Neural cell (in vitro differentiated cells): ENCODE measurements around the gene FXR1. TPM values are rescaled to one million over a fixed set of nuclear protein-coding genes. Genes with fewer than 3 reads are reported as not detected.

ENCODE experiments used
- H2AFZ ChIP-seq: fragments of 200-600, 300-800 bp; sonication (generic), shearing (Covaris generic); 2 replicates; pipeline ENCODE4 v1.6.0; 2014; ENCODE audit warnings: low read depth, mild to moderate bottlenecking, antibody characterized with exemption, low read length, moderate library complexity
- H3F3A ChIP-seq: fragments of 200-600 bp; shearing (Covaris generic); 2 replicates; pipeline ENCODE4 v1.6.1; 2016; ENCODE audit warnings: mild to moderate bottlenecking, moderate library complexity, mixed read lengths, antibody characterized with exemption, low read length; ENCODE audit not compliant: insufficient read depth, poor library complexity, severe bottlenecking
- H3K27ac ChIP-seq: fragments of 200-600, 300-800 bp; sonication (generic), shearing (Covaris generic); 2 replicates; pipeline ENCODE4 v1.5.1; 2014; ENCODE audit warnings: mild to moderate bottlenecking, low read length, moderate library complexity
- H3K27me3 ChIP-seq: fragments of 300-800, 200-600 bp; sonication (generic), shearing (Covaris generic); 2 replicates; pipeline ENCODE4 v1.6.0; 2014; ENCODE audit warnings: mild to moderate bottlenecking, low read depth, low read length, moderate library complexity; ENCODE audit not compliant: insufficient read depth
- H3K36me3 ChIP-seq: fragments of 300-800, 200-600 bp; sonication (generic), shearing (Covaris generic); 2 replicates; pipeline ENCODE4 v1.5.1; 2014; ENCODE audit warnings: mild to moderate bottlenecking, antibody characterized with exemption, low read length, moderate library complexity; ENCODE audit not compliant: insufficient read depth
- H3K4me2 ChIP-seq: fragments of 300-800, 200-600 bp; sonication (generic), shearing (Covaris generic); 2 replicates; pipeline ENCODE4 v1.6.0; 2014; ENCODE audit warnings: mild to moderate bottlenecking, low read length
- H3K4me3 ChIP-seq: fragments of 300-800, 200-600 bp; sonication (generic), shearing (Covaris generic); 2 replicates; pipeline ENCODE4 v1.5.1; 2014; ENCODE audit warnings: mild to moderate bottlenecking, low read length, moderate library complexity
- H3K79me2 ChIP-seq: fragments of 200-600 bp; shearing (Covaris generic); replicated peaks from 2 replicates; pipeline ENCODE4 v1.6.0; 2014; ENCODE audit warnings: mild to moderate bottlenecking, low read length, moderate library complexity; ENCODE audit not compliant: insufficient read depth
- H3K9ac ChIP-seq: fragments of 300-800, 200-600 bp; sonication (generic), shearing (Covaris generic); 2 replicates; pipeline ENCODE4 v1.6.1; 2016; ENCODE audit warnings: mild to moderate bottlenecking, low read length, mixed read lengths
- H3K9me2 ChIP-seq: fragments of 200-600 bp; shearing (Covaris generic); 2 replicates; pipeline ENCODE4 v1.6.1; 2016; ENCODE audit warnings: mild to moderate bottlenecking, low read length, mixed read lengths; ENCODE audit not compliant: insufficient read depth
- H3K9me3 ChIP-seq: fragments of 200-600, 300-800 bp; sonication (generic), shearing (Covaris generic); 2 replicates; pipeline ENCODE4 v1.6.1; 2016; ENCODE audit warnings: mild to moderate bottlenecking, mixed run types, low read length, moderate library complexity, mixed read lengths
- H4K20me1 ChIP-seq: fragments of 200-600 bp; shearing (Covaris generic); 2 replicates; pipeline ENCODE4 v1.6.1; 2016; ENCODE audit warnings: mild to moderate bottlenecking, mixed run types; ENCODE audit not compliant: insufficient read depth
- CTCF ChIP-seq: fragments of 450-650 bp; IDR thresholded peaks from 2 replicates; pipeline ENCODE4 v1.5.1; 2014; ENCODE audit warnings: antibody characterized with exemption, mild to moderate bottlenecking, moderate library complexity; ENCODE audit not compliant: poor library complexity, severe bottlenecking
- EP300 ChIP-seq: fragments of 450-650 bp; conservative IDR thresholded peaks from 2 replicates; pipeline ENCODE4 v1.6.1; 2014; ENCODE audit warnings: antibody characterized with exemption, mild to moderate bottlenecking, moderate library complexity; ENCODE audit not compliant: poor library complexity, severe bottlenecking
- EZH2 ChIP-seq: fragments of 200-600, 300-800 bp; shearing (Covaris generic), sonication (generic); IDR thresholded peaks from 2 replicates; pipeline ENCODE4 v1.6.1; 2014; ENCODE audit warnings: antibody characterized with exemption, low read length, borderline replicate concordance, mild to moderate bottlenecking; ENCODE audit not compliant: insufficient read depth, poor library complexity, severe bottlenecking
- MXI1 ChIP-seq: fragments of 450-650 bp; conservative IDR thresholded peaks from 2 replicates; pipeline ENCODE4 v1.6.1; 2014; ENCODE audit warnings: antibody characterized with exemption, mild to moderate bottlenecking; ENCODE audit not compliant: poor library complexity, severe bottlenecking
- POLR2AphosphoS5 ChIP-seq: IDR thresholded peaks from 2 replicates; pipeline ENCODE4 v1.6.1; 2012
- RAD21 ChIP-seq: fragments of 450-650 bp; conservative IDR thresholded peaks from 2 replicates; pipeline ENCODE4 v1.6.1; 2014; ENCODE audit warnings: antibody characterized with exemption, mild to moderate bottlenecking, moderate library complexity
- REST ChIP-seq: IDR thresholded peaks from 2 replicates; pipeline ENCODE4 v1.6.1; 2012; ENCODE audit warnings: borderline replicate concordance
- SMC3 ChIP-seq: fragments of 450-650 bp; conservative IDR thresholded peaks from 2 replicates; pipeline ENCODE4 v1.6.1; 2014; ENCODE audit warnings: antibody characterized with exemption, mild to moderate bottlenecking, moderate library complexity; ENCODE audit not compliant: poor library complexity
- TAF1 ChIP-seq: IDR thresholded peaks from 2 replicates; pipeline ENCODE4 v1.6.1; 2012; ENCODE audit warnings: low read depth
- polyA plus RNA-seq: library from polyadenylated mRNA; depleted of rRNA; stranded (reverse); fragments of >200 nt; gene quantifications from 2 replicates; pipeline ENCODE4 v1.2.3, GENCODE V29; 2014

FXR1 gene
- polyA plus RNA-seq, 1 donor from 2014 or later: 109 TPM

GRCh38 chr3:181008796-181009195 is 96.3 kb downstream of the FXR1 start:
- Histone ChIP-seq H3K9me3 (no peaks in the 10 kb centered on the region), H3K27ac (no peak overlapping the region), H3K9me2 (no peaks in the 10 kb centered on the region), H3K27me3 (no peaks in the 10 kb centered on the region), H3K9ac (no peak overlapping the region), H3F3A (no peaks in the 10 kb centered on the region), H2AFZ (no peak overlapping the region), H4K20me1 (no peaks in the 10 kb centered on the region), H3K79me2 (no peaks in the 10 kb centered on the region), H3K4me2 (no peak overlapping the region), H3K4me3 (no peak overlapping the region), H3K36me3 (no peaks in the 10 kb centered on the region)
- TF ChIP-seq POLR2AphosphoS5: no peak
- no peak for TF ChIP-seq TAF1
- TF ChIP-seq RAD21: no peak
- TF ChIP-seq REST: no peak
- TF ChIP-seq MXI1: no peak
- TF ChIP-seq EZH2: no peak
- no peak for TF ChIP-seq CTCF
- no peak for TF ChIP-seq EP300
- no peak for TF ChIP-seq SMC3

GRCh38 chr3:181009225-181009624 is 96.8 kb downstream of the FXR1 start:
- H3K27me3 ChIP-seq: no peaks in the 10 kb centered on the region
- H3K36me3 ChIP-seq: no peaks in the 10 kb centered on the region
- no peaks in the 10 kb centered on the region for H3K9me2 ChIP-seq
- no peak overlapping the region for H3K9ac ChIP-seq
- no peak overlapping the region for H3K4me2 ChIP-seq
- H3K27ac ChIP-seq: no peak overlapping the region
- H2AFZ ChIP-seq: no peak overlapping the region
- H3K9me3 ChIP-seq: no peaks in the 10 kb centered on the region
- H3K4me3 ChIP-seq: no peak overlapping the region
- no peaks in the 10 kb centered on the region for H4K20me1 ChIP-seq
- H3K79me2 ChIP-seq: no peaks in the 10 kb centered on the region
- no peaks in the 10 kb centered on the region for H3F3A ChIP-seq
- no peak for TF ChIP-seq RAD21
- no peak for TF ChIP-seq POLR2AphosphoS5
- no peak for TF ChIP-seq CTCF
- TF ChIP-seq REST: no peak
- no peak for TF ChIP-seq SMC3
- no peak for TF ChIP-seq EZH2
- TF ChIP-seq MXI1: no peak
- no peak for TF ChIP-seq TAF1
- no peak for TF ChIP-seq EP300
